PC-9 (cell line): ENCODE results near the gene ACTBL2. TPM values are rescaled to one million over a fixed set of nuclear protein-coding genes. Genes with fewer than 3 reads are reported as not detected.

ENCODE experiments used
- BruUV-seq: library from RNA; stranded (reverse); fragments of 400-500 nt; replicated peaks from 2 replicates; lab custom pipeline; 2021; lab: Mats Ljungman, UMichigan
- CTCF ChIA-PET: fragments of 300-600 bp; sonication (Branson Sonifier 250); formaldehyde crosslinking; loops from one replicate; lab custom pipeline; 2022; ENCODE audit warnings: antibody characterized with exemption; lab: Charles Lee
- POLR2A ChIA-PET: fragments of 300-600 bp; sonication (Branson Sonifier 250); formaldehyde crosslinking; loops from one replicate; lab custom pipeline; 2022; ENCODE audit warnings: antibody characterized with exemption; ENCODE audit not compliant: unreplicated experiment; lab: Charles Lee
- DNase-seq, 2 experiments: peaks; one replicate each; pipeline versions ENCODE4 v3.0.0 to v3.0.0-alpha.2; 2015 to 2022; ENCODE audit warnings: mixed read lengths in 1 of 2
- H2AFZ ChIP-seq: fragments of 200-600 bp; sonication (generic); 2 replicates; pipeline ENCODE4 v1.8.1; 2017; ENCODE audit warnings: antibody characterized with exemption
- H3F3A ChIP-seq: fragments of 200-600 bp; sonication (generic); 2 replicates; pipeline ENCODE4 v1.8.1; 2017; ENCODE audit warnings: antibody characterized with exemption, mild to moderate bottlenecking, low read depth; ENCODE audit not compliant: insufficient read depth
- H3K27ac ChIP-seq: fragments of 200-600 bp; sonication (generic); 2 replicates; pipeline ENCODE4 v1.6.1; 2016; ENCODE audit warnings: mixed run types
- H3K27me3 ChIP-seq: fragments of 200-600 bp; sonication (generic); 2 replicates; pipeline ENCODE4 v1.6.1; 2016; ENCODE audit warnings: low read depth, mixed run types; ENCODE audit not compliant: insufficient read depth
- H3K36me3 ChIP-seq: fragments of 200-600 bp; sonication (generic); 2 replicates; pipeline ENCODE4 v1.6.1; 2016; ENCODE audit warnings: low read depth, mixed run types
- H3K4me1 ChIP-seq: fragments of 200-600 bp; sonication (generic); replicated peaks from 2 replicates; pipeline ENCODE4 v1.6.1; 2016; ENCODE audit warnings: mixed run types; ENCODE audit not compliant: insufficient read depth
- H3K4me2 ChIP-seq: fragments of 200-600 bp; sonication (generic); 2 replicates; pipeline ENCODE4 v1.6.1; 2017; ENCODE audit warnings: mixed run types
- H3K4me3 ChIP-seq: fragments of 200-600 bp; sonication (generic); 2 replicates; pipeline ENCODE4 v1.6.1; 2016; ENCODE audit warnings: mixed run types
- H3K79me2 ChIP-seq: fragments of 200-600 bp; sonication (generic); 2 replicates; pipeline ENCODE4 v1.6.1; 2017; ENCODE audit warnings: low read depth, mixed run types
- H3K9me2 ChIP-seq: fragments of 200-600 bp; sonication (generic); 2 replicates; pipeline ENCODE4 v1.8.1; 2017; ENCODE audit warnings: mild to moderate bottlenecking; ENCODE audit not compliant: insufficient read depth
- H3K9me3 ChIP-seq: fragments of 200-600 bp; sonication (generic); 2 replicates; pipeline ENCODE4 v1.8.1; 2016; ENCODE audit warnings: low read depth; ENCODE audit not compliant: insufficient read depth
- H4K20me1 ChIP-seq: fragments of 200-600 bp; sonication (generic); 2 replicates; pipeline ENCODE4 v1.8.1; 2017; ENCODE audit not compliant: insufficient read depth
- EZH2 ChIP-seq: fragments of 200-600 bp; sonication (generic); IDR thresholded peaks from 2 replicates; pipeline ENCODE4 v1.8.0; 2017; ENCODE audit warnings: antibody characterized with exemption, low read depth
- intact Hi-C: fragments of 100-400 bp; cut with micrococcal nuclease; formaldehyde crosslinking; loops from one replicate; pipeline ENCODE4 v1.10.0; 2022; ENCODE audit not compliant: unreplicated experiment
- total RNA-seq: library from RNA; stranded (reverse); gene quantifications from 2 replicates; pipeline ENCODE4 v1.2.3, GENCODE V29; 2021
- TF ChIP-seq, protein P1 (sequence below): fragments of 200-600 bp; sonication (generic); conservative IDR thresholded peaks from 2 replicates; pipeline ENCODE4 v1.6.1; 2017; ENCODE audit warnings: mixed run types, antibody characterized with exemption, mild to moderate bottlenecking, moderate library complexity

ACTBL2 gene
- total RNA-seq, 1 experiment from 2014 or later: 0.98 TPM

DNA sequence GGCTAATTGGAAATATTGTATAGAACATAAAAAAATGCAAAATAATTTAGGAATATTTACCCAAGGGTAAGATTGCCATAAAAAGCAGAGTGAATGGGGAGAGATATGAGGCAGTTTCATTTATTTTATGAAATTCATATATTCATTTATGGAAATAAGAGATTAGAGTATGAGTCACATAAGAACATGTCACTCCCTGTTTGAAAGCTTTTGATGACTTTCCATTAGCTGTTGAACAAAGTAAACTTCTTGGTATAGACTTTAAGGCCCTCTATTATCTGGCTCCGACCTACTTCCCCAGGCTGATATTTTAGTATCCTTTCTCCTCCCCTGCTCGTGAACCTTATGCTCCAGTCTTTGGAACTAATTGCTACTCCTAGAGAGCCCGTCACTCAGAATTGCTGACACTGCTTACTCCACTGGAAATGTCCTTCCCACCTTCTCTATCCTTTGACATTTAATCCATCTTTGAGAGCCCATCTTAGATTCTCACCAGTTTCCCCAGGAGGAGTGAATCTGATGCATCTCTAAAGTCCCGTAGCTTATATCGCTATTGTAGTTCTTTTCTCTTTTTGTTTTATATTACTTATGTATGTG lies 8.9 kb upstream of the ACTBL2 start:
- BruUV-seq: no TSS peak
- Histone ChIP-seq H3K36me3 (no peaks in the 10 kb centered on the region), H3F3A (no peaks in the 10 kb centered on the region; the same call in 1 of the 2 replicates), H3K4me3 (no peak overlapping the region), H3K27me3 (no peaks in the 10 kb centered on the region), H3K4me2 (no peak overlapping the region), H2AFZ (no peak overlapping the region), H3K27ac (no peak overlapping the region), H3K9me2 (no peaks in the 10 kb centered on the region), H4K20me1 (no peaks in the 10 kb centered on the region), H3K9me3 (peaks cover 6% of the 10 kb centered on the region; the same call in 1 of the 2 replicates), H3K79me2 (no peaks in the 10 kb centered on the region), H3K4me1 (peaks cover 45% of the 10 kb centered on the region)
- intact Hi-C loops: loop anchor here (10.0 kb wide), 1 partner anchor 157 kb away; no protein-coding TSS in a partner anchor
- TF ChIP-seq, protein P1, sequence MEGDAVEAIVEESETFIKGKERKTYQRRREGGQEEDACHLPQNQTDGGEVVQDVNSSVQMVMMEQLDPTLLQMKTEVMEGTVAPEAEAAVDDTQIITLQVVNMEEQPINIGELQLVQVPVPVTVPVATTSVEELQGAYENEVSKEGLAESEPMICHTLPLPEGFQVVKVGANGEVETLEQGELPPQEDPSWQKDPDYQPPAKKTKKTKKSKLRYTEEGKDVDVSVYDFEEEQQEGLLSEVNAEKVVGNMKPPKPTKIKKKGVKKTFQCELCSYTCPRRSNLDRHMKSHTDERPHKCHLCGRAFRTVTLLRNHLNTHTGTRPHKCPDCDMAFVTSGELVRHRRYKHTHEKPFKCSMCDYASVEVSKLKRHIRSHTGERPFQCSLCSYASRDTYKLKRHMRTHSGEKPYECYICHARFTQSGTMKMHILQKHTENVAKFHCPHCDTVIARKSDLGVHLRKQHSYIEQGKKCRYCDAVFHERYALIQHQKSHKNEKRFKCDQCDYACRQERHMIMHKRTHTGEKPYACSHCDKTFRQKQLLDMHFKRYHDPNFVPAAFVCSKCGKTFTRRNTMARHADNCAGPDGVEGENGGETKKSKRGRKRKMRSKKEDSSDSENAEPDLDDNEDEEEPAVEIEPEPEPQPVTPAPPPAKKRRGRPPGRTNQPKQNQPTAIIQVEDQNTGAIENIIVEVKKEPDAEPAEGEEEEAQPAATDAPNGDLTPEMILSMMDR: no peak
- TF ChIP-seq EZH2: no peak
- no peak for DNase-seq
- ChIA-PET CTCF (no interaction called here), POLR2A (no interaction called here)

DNA sequence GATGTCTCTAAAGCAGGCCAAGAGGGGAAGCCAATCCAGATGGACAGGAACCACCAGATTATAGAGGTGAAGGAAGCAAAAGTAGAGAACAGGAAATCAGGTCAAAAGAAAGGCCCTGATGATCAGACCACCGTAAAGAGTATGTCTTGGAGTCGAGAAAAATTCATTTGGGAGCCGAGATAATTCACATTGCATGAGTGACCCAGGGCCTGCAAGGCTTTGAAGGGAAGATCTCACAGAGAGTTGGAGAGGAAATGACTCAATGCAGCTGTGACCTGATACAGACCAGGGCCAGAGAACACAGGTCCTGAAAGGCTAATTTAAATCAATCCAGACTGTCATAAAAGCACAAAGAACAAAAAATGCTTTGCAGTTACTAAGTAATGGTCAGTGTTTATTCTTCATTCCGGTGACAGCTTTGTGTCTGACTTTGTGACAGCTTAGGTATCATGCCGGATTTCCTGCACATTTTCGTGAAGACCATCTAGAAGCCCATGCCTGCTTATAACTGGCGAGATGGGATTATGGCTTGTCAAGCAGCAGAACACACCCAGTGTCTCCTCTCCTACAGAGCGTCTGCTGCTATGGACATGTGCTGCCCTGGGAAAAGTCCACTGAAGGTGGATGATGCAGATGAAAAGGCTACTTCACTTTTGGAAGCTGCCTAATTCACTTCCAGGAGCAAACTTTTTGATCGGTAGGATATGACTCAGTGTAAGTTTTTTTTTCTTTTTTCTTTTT lies 5.8 kb upstream of the ACTBL2 start:
- H3K27ac ChIP-seq: no peak overlapping the region
- no peaks in the 10 kb centered on the region for H3K9me3 ChIP-seq
- H3K27me3 ChIP-seq: no peaks in the 10 kb centered on the region
- no peak overlapping the region for H3K4me2 ChIP-seq
- TF ChIP-seq, protein P1: no peak
- TF ChIP-seq EZH2: no peak
- BruUV-seq: no TSS peak
- DNase-seq: no peak
- H4K20me1 ChIP-seq: no peaks in the 10 kb centered on the region
- ChIA-PET CTCF (no interaction called here), POLR2A (no interaction called here)
- H3K36me3 ChIP-seq: no peaks in the 10 kb centered on the region
- H3F3A ChIP-seq: no peaks in the 10 kb centered on the region
- intact Hi-C loops: no loop called here
- H3K79me2 ChIP-seq: no peaks in the 10 kb centered on the region
- peaks cover 16% of the 10 kb centered on the region; the same call in 1 of the 2 replicates for H3K4me1 ChIP-seq
- 0 out of 2 replicates have a peak overlapping the region, but pooled peaks have one; percentile 6 for H2AFZ ChIP-seq
- H3K9me2 ChIP-seq: no peaks in the 10 kb centered on the region
- H3K4me3 ChIP-seq: no peak overlapping the region

DNA sequence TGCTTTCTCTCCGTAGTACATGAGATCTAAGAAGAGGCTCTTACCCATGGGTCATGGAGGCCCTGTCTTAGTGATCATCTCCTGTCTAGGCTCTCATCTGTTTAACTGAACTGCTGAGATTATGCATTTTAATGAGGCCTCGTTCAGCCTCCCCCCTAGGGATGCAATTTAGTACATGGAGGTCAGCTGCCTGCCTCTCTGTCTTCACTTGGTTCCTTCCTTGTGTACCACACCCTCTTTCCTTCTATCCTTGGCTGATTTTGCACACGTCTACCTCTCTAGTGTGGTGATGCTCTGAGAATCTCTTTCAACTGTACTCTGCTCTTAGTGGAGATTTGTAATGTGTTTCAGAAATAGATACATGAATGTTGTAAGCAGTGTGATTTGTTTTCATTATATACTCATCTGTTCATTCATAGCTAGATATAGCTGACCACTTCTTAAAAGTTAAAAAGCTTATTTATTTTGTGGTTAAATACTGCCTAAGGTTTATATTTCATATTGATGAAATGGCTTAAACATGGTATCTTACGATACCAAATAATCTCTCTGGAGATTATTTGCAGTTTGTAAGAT lies 3.5 kb upstream of the ACTBL2 start:
- no peak for DNase-seq
- Histone ChIP-seq H2AFZ (no peak overlapping the region), H3K27ac (no peak overlapping the region), H3K4me2 (no peak overlapping the region), H3K9me3 (no peaks in the 10 kb centered on the region; the same call in 1 of the 2 replicates), H3F3A (no peaks in the 10 kb centered on the region), H4K20me1 (no peaks in the 10 kb centered on the region), H3K4me3 (no peak overlapping the region), H3K9me2 (no peaks in the 10 kb centered on the region), H3K36me3 (no peaks in the 10 kb centered on the region), H3K4me1 (peaks cover 13% of the 10 kb centered on the region; the same call in 1 of the 2 replicates), H3K27me3 (no peaks in the 10 kb centered on the region), H3K79me2 (no peaks in the 10 kb centered on the region)
- CTCF ChIA-PET: no interaction called here
- POLR2A ChIA-PET: no interaction called here
- intact Hi-C loops: no loop called here
- TF ChIP-seq, protein P1: no peak
- TF ChIP-seq EZH2: no peak
- BruUV-seq: no TSS peak
